Subcutaneous abdominal adipose tissue (tissue), 5 donors: ENCODE data around the gene EFCAB12.

ENCODE experiments used
- H3K27ac ChIP-seq: one replicate; pipeline ENCODE4 v1.7.0; 2013; ENCODE audit warnings: low read depth, mild to moderate bottlenecking, inconsistent platforms, low read length, moderate library complexity
- H3K27me3 ChIP-seq, 5 donors: one replicate each; pipeline ENCODE4 v1.7.0; 2013; ENCODE audit warnings: low read length in 5 of 5, inconsistent platforms in 1 of 5; ENCODE audit not compliant: control insufficient read depth in 5 of 5, insufficient read depth in 4 of 5
- H3K36me3 ChIP-seq, 5 donors: one replicate each; pipeline ENCODE4 v1.7.0; 2013; ENCODE audit warnings: low read length in 5 of 5; ENCODE audit not compliant: control insufficient read depth in 5 of 5, insufficient read depth in 5 of 5
- H3K4me1 ChIP-seq, 5 donors: one replicate each; pipeline ENCODE4 v1.7.0; 2013; ENCODE audit warnings: low read length in 5 of 5, mild to moderate bottlenecking in 3 of 5, moderate library complexity in 1 of 5; ENCODE audit not compliant: control insufficient read depth in 5 of 5, insufficient read depth in 5 of 5
- H3K4me3 ChIP-seq, 5 donors: one replicate each; pipeline ENCODE4 v1.7.0; 2013; ENCODE audit warnings: low read length in 5 of 5, low read depth in 1 of 5
- H3K9ac ChIP-seq, 5 donors: one replicate each; pipeline ENCODE4 v1.7.0; 2013; ENCODE audit warnings: low read length in 5 of 5, mild to moderate bottlenecking in 4 of 5, moderate library complexity in 3 of 5
- H3K9me3 ChIP-seq, 5 donors: one replicate each; pipeline ENCODE4 v1.7.0; 2013; ENCODE audit warnings: low read length in 5 of 5; ENCODE audit not compliant: control insufficient read depth in 5 of 5
- donor health status: healthy.
- donor health status: healthy.
- donor health status: healthy.
- donor health status: healthy.
- donor health status: healthy.

The EFCAB12 gene

GRCh38 chr3:129439226-129439816 lies 10.9 kb upstream of the EFCAB12 start:
- H3K4me3 ChIP-seq = peak overlapping the region; percentile 87 to 98 (median 91)
- no peaks in the 10 kb centered on the region for H3K27me3 ChIP-seq
- H3K9me3 ChIP-seq = no peaks in the 10 kb centered on the region
- H3K27ac ChIP-seq = peak overlapping the region; percentile 86
- H3K4me1 ChIP-seq = peaks cover 18 to 77% (median 53%) of the 10 kb centered on the region in 5 donors
- H3K36me3 ChIP-seq = peaks cover 15 to 22% (median 18%) of the 10 kb centered on the region in 5 donors
- peak overlapping the region; percentile 82 to 90 (median 85) for H3K9ac ChIP-seq

DNA sequence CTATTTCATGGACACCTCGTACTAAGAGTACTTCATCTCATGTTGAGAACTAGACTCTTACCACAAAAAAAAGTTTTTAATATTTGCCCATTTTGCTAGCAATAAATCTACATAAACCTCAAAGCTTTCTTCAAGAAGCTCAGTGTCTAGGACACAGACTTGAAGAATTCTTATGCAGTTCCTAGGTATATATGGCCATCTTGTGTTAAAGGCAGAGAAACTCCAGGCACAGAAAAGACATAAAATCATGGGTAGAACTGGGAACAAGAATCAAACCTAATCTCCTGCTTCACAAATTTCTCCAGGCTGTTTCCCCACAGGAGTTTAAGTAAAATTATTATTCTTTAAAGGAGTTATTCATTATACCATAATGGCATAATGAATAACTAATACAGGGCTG lies 6.9 kb upstream of the EFCAB12 start:
- H3K36me3 ChIP-seq = peaks cover 37 to 60% (median 48%) of the 10 kb centered on the region in 5 donors
- peak overlapping the region in 1 of 5 donors; percentile 3 for H3K9ac ChIP-seq
- H3K4me3 ChIP-seq = no peak overlapping the region
- H3K4me1 ChIP-seq = peaks cover 0 to 38% (median 19%) of the 10 kb centered on the region in 5 donors
- H3K9me3 ChIP-seq = no peaks in the 10 kb centered on the region
- H3K27me3 ChIP-seq = no peaks in the 10 kb centered on the region
- H3K27ac ChIP-seq = no peak overlapping the region

- Histone ChIP-seq H3K27me3 (no peaks in the 10 kb centered on the region), H3K4me3 (no peak overlapping the region), H3K4me1 (peaks cover 0 to 31% (median 16%) of the 10 kb centered on the region in 5 donors), H3K9ac (no peak overlapping the region), H3K36me3 (peaks cover 37 to 68% (median 52%) of the 10 kb centered on the region in 5 donors), H3K9me3 (no peaks in the 10 kb centered on the region), H3K27ac (no peak overlapping the region)
These were observed 5.7 kb upstream of the EFCAB12 start for GRCh38 chr3:129434140-129434539.

DNA sequence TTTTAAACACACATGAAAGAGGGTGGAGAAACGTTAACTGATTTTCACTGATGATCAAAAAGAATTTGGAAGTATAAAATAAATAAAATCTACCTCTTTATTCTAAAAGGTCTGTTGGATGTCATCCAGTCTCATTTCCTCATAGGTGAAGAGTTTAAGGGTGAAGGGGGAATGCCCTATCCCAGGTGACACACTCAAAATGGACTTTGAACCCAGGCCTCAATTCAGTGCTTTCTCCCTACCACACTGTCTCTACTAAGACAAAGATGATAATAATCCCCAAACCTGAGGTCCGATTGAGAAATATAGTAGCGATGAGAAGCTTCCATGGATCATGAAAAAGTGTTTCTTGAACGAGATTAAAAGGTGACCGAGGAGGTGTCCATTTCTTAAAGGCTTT lies 5.1 kb upstream of the EFCAB12 start:
- Histone ChIP-seq H3K9me3 (no peaks in the 10 kb centered on the region), H3K9ac (no peak overlapping the region), H3K36me3 (peaks cover 37 to 68% (median 52%) of the 10 kb centered on the region in 5 donors), H3K4me1 (peaks cover 0 to 30% (median 15%) of the 10 kb centered on the region in 5 donors), H3K27ac (no peak overlapping the region), H3K4me3 (no peak overlapping the region), H3K27me3 (no peaks in the 10 kb centered on the region)

DNA sequence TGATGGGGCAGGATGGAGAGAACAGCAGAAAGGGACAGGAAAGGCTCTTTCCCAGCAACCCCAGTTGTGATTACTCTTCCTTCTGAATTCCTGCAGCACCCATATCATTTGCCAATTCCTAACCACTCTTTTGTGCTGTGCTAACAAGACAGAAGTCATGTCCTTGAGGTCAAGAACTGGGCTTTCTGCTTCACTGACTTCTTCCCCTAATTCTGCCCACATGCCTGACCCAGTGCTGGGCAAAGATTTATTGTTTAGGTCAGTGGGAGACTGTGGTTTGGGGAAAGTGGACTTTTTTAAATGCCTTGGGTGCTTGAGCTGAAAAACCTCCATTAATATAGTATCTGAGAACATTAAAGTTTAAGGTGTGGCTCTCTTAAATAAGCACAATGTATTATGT lies 4.2 kb upstream of the EFCAB12 start:
- peaks cover 36 to 65% (median 50%) of the 10 kb centered on the region in 5 donors for H3K36me3 ChIP-seq
- H3K9me3 ChIP-seq = no peaks in the 10 kb centered on the region
- H3K27me3 ChIP-seq = no peaks in the 10 kb centered on the region
- H3K27ac ChIP-seq = no peak overlapping the region
- H3K9ac ChIP-seq = no peak overlapping the region
- peaks cover 0 to 34% (median 19%) of the 10 kb centered on the region in 5 donors for H3K4me1 ChIP-seq
- no peak overlapping the region for H3K4me3 ChIP-seq

- Histone ChIP-seq H3K9ac (no peak overlapping the region), H3K4me1 (peaks cover 0 to 34% (median 21%) of the 10 kb centered on the region in 5 donors), H3K36me3 (peaks cover 32 to 59% (median 44%) of the 10 kb centered on the region in 5 donors), H3K9me3 (no peaks in the 10 kb centered on the region), H3K27me3 (no peaks in the 10 kb centered on the region), H3K27ac (no peak overlapping the region), H3K4me3 (no peak overlapping the region)
These were observed 3.6 kb upstream of the EFCAB12 start for GRCh38 chr3:129432036-129432435.

DNA sequence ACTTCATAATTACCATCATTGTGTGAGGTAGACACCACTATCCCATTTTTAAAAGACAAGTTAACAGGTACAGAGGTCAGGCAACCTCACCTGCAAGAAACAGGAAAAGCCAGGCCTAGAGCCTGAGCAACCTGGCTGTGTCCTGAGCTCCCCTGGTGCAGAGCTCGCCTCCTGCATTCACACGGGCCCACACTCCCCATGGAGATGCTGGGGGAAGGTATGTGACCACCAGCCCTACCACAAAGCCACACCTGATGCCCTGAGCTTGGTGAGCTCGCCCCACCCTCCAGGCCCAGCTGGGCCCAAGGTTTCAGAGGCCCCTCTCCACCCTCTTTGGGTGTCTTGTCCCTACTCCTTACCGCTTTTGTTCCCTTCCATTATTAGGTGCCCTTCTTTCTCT lies 1.2 kb upstream of the EFCAB12 start:
- Histone ChIP-seq H3K36me3 (peaks cover 22 to 46% (median 32%) of the 10 kb centered on the region in 5 donors), H3K27ac (no peak overlapping the region)

GRCh38 chr3:129429080-129429451 lies 630 bp upstream of the EFCAB12 start:
- Histone ChIP-seq H3K4me1 (peaks cover 0 to 19% (median 14%) of the 10 kb centered on the region in 5 donors), H3K9me3 (no peaks in the 10 kb centered on the region), H3K4me3 (peak overlapping the region in 4 of 5 donors; percentile 58 to 79 (median 76)), H3K27ac (peak overlapping the region; percentile 8), H3K36me3 (peaks cover 22 to 44% (median 29%) of the 10 kb centered on the region in 5 donors), H3K27me3 (no peaks in the 10 kb centered on the region), H3K9ac (peak overlapping the region in 2 of 5 donors; percentile 30 to 70)

More for the DNA sequence above, 1.2 kb upstream of the EFCAB12 start:
- Histone ChIP-seq H3K9ac (no peak overlapping the region), H3K4me1 (peaks cover 0 to 19% (median 15%) of the 10 kb centered on the region in 5 donors), H3K27me3 (no peaks in the 10 kb centered on the region), H3K9me3 (no peaks in the 10 kb centered on the region), H3K4me3 (no peak overlapping the region)

- Histone ChIP-seq H3K36me3 (peaks cover 14 to 33% (median 19%) of the 10 kb centered on the region in 5 donors), H3K4me3 (peak overlapping the region; percentile 76 to 92 (median 79)), H3K27me3 (no peaks in the 10 kb centered on the region), H3K27ac (no peak overlapping the region), H3K9me3 (no peaks in the 10 kb centered on the region), H3K4me1 (peaks cover 0 to 19% (median 14%) of the 10 kb centered on the region in 5 donors), H3K9ac (peak overlapping the region in 3 of 5 donors; percentile 29 to 46 (median 30))
These were observed 445 bp downstream of the EFCAB12 start for GRCh38 chr3:129428007-129428375.

- no peaks in the 10 kb centered on the region for H3K9me3 ChIP-seq
- H3K27ac ChIP-seq = no peak overlapping the region
- H3K36me3 ChIP-seq = peaks cover 0 to 11% (median 0%) of the 10 kb centered on the region in 5 donors
- H3K27me3 ChIP-seq = no peaks in the 10 kb centered on the region
- H3K4me1 ChIP-seq = peaks cover 0 to 19% (median 14%) of the 10 kb centered on the region in 5 donors
- H3K4me3 ChIP-seq = no peak overlapping the region
- H3K9ac ChIP-seq = no peak overlapping the region
These were observed 2.8 kb downstream of the EFCAB12 start for GRCh38 chr3:129425619-129426018.
